ENCODE results near the gene EPHA3. TPM values are rescaled to one million over a fixed set of nuclear protein-coding genes. Genes with fewer than 3 reads are reported as not detected.

EPHA3 gene
- total RNA-seq, 2 experiments from 2014 or later, result not detected

- no peak overlapping the region for H3K4me3 Mint-ChIP-seq
- intact Hi-C loops (cut with micrococcal nuclease), result no loop called here
- POLR2A ChIA-PET, result no interaction called here
Measured at GRCh38 chr3:89405593-89405992, 298.2 kb downstream of the EPHA3 start.

GRCh38 chr3:89411201-89411600 is 303.8 kb downstream of the EPHA3 start:
- CTCF ChIA-PET, result no interaction called here
- intact Hi-C loops (cut with micrococcal nuclease), result no loop called here
- Mint-ChIP-seq H3K4me3 (no peak overlapping the region), H3K36me3 (no peaks in the 10 kb centered on the region), H3K27me3 (no peaks in the 10 kb centered on the region), H3K4me1 (ENCODE audit: low read depth) (no peaks in the 10 kb centered on the region), H3K9me3 (peaks cover 2% of the 10 kb centered on the region), H3K27ac (no peak overlapping the region)
- no peak for DNase-seq
- POLR2A ChIA-PET, result no interaction called here

More at GRCh38 chr3:89405593-89405992, 298.2 kb downstream of the EPHA3 start:
- CTCF ChIA-PET, result no interaction called here
- Mint-ChIP-seq H3K4me1 (ENCODE audit: low read depth) (no peaks in the 10 kb centered on the region), H3K9me3 (peaks cover 2% of the 10 kb centered on the region), H3K36me3 (no peaks in the 10 kb centered on the region), H3K27me3 (no peaks in the 10 kb centered on the region), H3K27ac (no peak overlapping the region)
- no peak for DNase-seq

DNA sequence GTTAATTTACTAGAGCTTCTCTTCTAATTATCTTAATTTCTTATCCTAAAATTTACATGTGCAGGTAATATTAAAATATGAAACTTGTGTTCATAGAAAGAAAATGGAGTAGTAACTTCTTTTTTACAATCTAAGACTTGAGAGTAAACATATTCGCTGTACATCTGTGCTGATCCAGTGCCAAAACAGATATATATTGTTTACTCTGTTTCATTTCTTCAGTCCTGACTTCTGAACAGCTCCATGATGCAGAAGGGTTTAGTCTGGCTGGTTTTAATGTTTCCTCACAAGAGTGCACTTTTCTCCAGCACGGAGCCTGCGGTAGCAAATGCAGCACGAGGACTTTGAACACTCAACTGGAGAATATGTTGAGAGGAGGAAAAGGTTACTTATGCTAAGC is 306.8 kb downstream of the EPHA3 start:
- H3K4me1 Mint-ChIP-seq (ENCODE audit: low read depth), result no peaks in the 10 kb centered on the region
- H3K36me3 Mint-ChIP-seq, result no peaks in the 10 kb centered on the region
- CTCF ChIA-PET, result no interaction called here
- no peak for DNase-seq
- POLR2A ChIA-PET, result no interaction called here
- no peak overlapping the region for H3K4me3 Mint-ChIP-seq
- no peaks in the 10 kb centered on the region for H3K9me3 Mint-ChIP-seq
- intact Hi-C loops (cut with micrococcal nuclease), result no loop called here
- H3K27me3 Mint-ChIP-seq, result no peaks in the 10 kb centered on the region
- no peak overlapping the region for H3K27ac Mint-ChIP-seq

- no peak overlapping the region for H3K27ac Mint-ChIP-seq
- H3K9me3 Mint-ChIP-seq, result peaks cover 7% of the 10 kb centered on the region
- ChIA-PET POLR2A (no interaction called here), CTCF (no interaction called here)
- intact Hi-C loops (cut with micrococcal nuclease), result no loop called here
- no peak for DNase-seq
- H3K4me1 Mint-ChIP-seq (ENCODE audit: low read depth), result no peaks in the 10 kb centered on the region
- H3K4me3 Mint-ChIP-seq, result no peak overlapping the region
- no peaks in the 10 kb centered on the region for H3K27me3 Mint-ChIP-seq
- no peaks in the 10 kb centered on the region for H3K36me3 Mint-ChIP-seq
Measured at GRCh38 chr3:89419647-89420241, 312.3 kb downstream of the EPHA3 start.

DNA sequence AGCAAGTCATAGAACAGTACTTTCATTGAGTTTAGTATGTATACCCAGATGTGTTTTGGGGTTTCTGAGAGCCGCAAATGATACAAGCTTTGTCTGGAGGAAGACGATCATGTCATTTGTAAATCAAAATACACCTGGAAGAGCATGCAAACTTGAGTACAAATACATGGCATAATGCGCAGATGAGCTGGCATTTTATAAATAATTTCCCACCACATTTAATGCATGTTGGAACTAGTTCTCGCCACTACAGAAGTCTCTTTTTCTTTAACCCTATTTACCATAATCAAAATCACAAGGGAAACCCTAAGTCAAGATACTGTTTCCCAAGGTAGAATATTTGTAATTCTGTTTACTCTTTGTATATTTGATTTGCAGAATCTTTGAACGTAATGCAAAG is 318.6 kb downstream of the EPHA3 start:
- Mint-ChIP-seq H3K9me3 (peaks cover 5% of the 10 kb centered on the region), H3K36me3 (no peaks in the 10 kb centered on the region), H3K4me1 (ENCODE audit: low read depth) (no peaks in the 10 kb centered on the region), H3K27ac (no peak overlapping the region), H3K4me3 (no peak overlapping the region), H3K27me3 (no peaks in the 10 kb centered on the region)
- CTCF ChIA-PET, result no interaction called here
- DNase-seq, result no peak
- intact Hi-C loops (cut with micrococcal nuclease), result no loop called here
- POLR2A ChIA-PET, result no interaction called here

DNA sequence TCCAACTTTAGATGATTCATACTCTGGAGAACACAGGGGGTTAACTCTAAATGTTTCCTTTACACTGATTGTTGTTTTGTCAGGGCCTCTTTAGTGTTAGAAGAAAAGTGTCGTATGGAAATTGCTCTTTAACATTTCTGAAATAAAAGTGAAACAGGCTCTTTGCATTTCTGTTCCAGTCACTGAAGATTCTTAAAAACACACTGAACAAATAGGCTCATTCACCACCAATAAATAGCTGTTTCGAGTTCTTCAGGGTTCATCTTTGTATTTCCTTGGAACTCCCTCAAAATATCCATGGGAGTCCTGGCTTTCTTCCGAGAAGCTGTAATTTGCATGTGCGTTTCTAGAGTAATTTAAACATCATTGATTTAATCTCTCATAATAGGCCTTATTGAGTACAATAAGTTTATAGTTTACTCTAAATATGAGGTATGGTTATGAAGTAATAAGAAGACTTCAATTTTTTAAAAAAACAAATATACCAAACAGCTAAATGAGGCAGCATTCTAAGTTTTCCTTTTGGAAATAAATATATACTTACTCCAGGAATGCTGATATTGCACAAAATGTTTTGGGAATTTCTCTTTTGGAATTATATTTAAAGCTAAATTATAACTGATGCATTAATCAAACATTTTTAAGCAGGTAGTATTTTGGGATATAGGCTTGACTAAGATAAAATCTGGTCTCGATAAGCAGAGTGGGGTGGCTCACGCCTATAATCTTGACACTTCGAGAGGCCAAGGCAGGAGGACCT is 327.4 kb downstream of the EPHA3 start:
- H3K9me3 Mint-ChIP-seq, result peaks cover 2% of the 10 kb centered on the region
- H3K27me3 Mint-ChIP-seq, result no peaks in the 10 kb centered on the region
- DNase-seq, result no peak
- no peaks in the 10 kb centered on the region for H3K36me3 Mint-ChIP-seq
- ChIA-PET CTCF (no interaction called here), POLR2A (no interaction called here)
- no peak overlapping the region for H3K4me3 Mint-ChIP-seq
- intact Hi-C loops (cut with micrococcal nuclease), result no loop called here
- H3K27ac Mint-ChIP-seq, result no peak overlapping the region
- no peaks in the 10 kb centered on the region for H3K4me1 Mint-ChIP-seq (ENCODE audit: low read depth)

DNA sequence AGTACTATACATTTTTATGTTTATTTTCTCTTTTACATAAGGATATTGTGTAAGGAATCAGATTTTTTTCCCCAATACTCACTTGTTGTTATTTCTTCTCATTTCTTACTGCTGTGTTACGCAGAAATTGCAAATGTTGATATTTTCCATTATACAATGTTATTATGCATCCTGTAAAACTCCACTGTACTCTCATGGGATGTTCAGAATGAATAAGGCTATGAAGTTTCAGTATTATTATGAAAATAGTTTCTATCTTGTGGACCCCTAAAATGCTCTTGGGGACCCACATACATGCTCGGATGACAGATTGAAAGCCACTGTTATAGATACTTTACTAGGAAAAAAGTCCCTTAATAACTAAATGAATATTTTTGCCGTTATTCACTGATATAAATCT is 329.4 kb downstream of the EPHA3 start:
- Mint-ChIP-seq H3K27ac (no peak overlapping the region), H3K4me3 (no peak overlapping the region), H3K27me3 (no peaks in the 10 kb centered on the region), H3K4me1 (ENCODE audit: low read depth) (no peaks in the 10 kb centered on the region), H3K36me3 (no peaks in the 10 kb centered on the region), H3K9me3 (peaks cover 2% of the 10 kb centered on the region)
- ChIA-PET POLR2A (no interaction called here), CTCF (no interaction called here)
- intact Hi-C loops (cut with micrococcal nuclease), result no loop called here
- no peak for DNase-seq

GRCh38 chr3:89440386-89440785 is 333.0 kb downstream of the EPHA3 start:
- Mint-ChIP-seq H3K36me3 (no peaks in the 10 kb centered on the region), H3K27me3 (no peaks in the 10 kb centered on the region), H3K27ac (no peak overlapping the region), H3K4me3 (no peak overlapping the region), H3K4me1 (ENCODE audit: low read depth) (no peaks in the 10 kb centered on the region), H3K9me3 (peaks cover 8% of the 10 kb centered on the region)
- ChIA-PET CTCF (no interaction called here), POLR2A (no interaction called here)
- DNase-seq, result no peak
- intact Hi-C loops (cut with micrococcal nuclease), result no loop called here

- CTCF ChIA-PET, result no interaction called here
- POLR2A ChIA-PET, result no interaction called here
- peaks cover 11% of the 10 kb centered on the region for H3K9me3 Mint-ChIP-seq
- no peak for DNase-seq
- H3K4me3 Mint-ChIP-seq, result no peak overlapping the region
- no peaks in the 10 kb centered on the region for H3K4me1 Mint-ChIP-seq (ENCODE audit: low read depth)
- H3K27me3 Mint-ChIP-seq, result no peaks in the 10 kb centered on the region
- H3K27ac Mint-ChIP-seq, result no peak overlapping the region
- H3K36me3 Mint-ChIP-seq, result no peaks in the 10 kb centered on the region
- intact Hi-C loops (cut with micrococcal nuclease), result no loop called here
Measured at GRCh38 chr3:89441141-89441540, 333.7 kb downstream of the EPHA3 start.

DNA sequence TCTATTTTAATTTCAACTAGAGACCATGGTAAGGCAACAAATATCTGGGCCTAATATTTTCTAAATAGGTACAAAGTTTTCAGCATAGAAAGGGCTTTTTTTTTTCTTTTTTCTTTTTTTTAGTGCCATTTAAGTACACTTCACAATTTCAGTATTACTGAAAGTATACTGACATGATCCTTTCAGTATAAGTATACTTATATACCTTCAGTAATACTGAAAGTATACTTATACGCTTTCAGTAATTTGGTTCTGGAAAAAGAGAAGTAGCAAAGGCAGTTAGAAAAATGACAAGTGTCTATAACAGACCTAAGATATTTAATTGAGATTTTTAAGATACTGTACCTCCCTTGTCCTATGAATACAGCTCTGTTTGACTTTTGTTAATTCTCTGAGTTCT is 339.2 kb downstream of the EPHA3 start:
- CTCF ChIA-PET, result no interaction called here
- POLR2A ChIA-PET, result no interaction called here
- intact Hi-C loops (cut with micrococcal nuclease), result no loop called here

GRCh38 chr3:89447243-89447642 is 339.8 kb downstream of the EPHA3 start:
- CTCF ChIA-PET, result no interaction called here
- DNase-seq, result no peak
- Mint-ChIP-seq H3K27me3 (no peaks in the 10 kb centered on the region), H3K4me1 (ENCODE audit: low read depth) (no peaks in the 10 kb centered on the region), H3K4me3 (no peak overlapping the region), H3K9me3 (peaks cover 23% of the 10 kb centered on the region), H3K36me3 (no peaks in the 10 kb centered on the region), H3K27ac (no peak overlapping the region)
- POLR2A ChIA-PET, result no interaction called here
- intact Hi-C loops (cut with micrococcal nuclease), result no loop called here

More for the DNA sequence above, 339.2 kb downstream of the EPHA3 start:
- Mint-ChIP-seq H3K4me1 (ENCODE audit: low read depth) (no peaks in the 10 kb centered on the region), H3K4me3 (no peak overlapping the region), H3K27ac (no peak overlapping the region), H3K9me3 (peaks cover 24% of the 10 kb centered on the region), H3K27me3 (no peaks in the 10 kb centered on the region), H3K36me3 (no peaks in the 10 kb centered on the region)
- no peak for DNase-seq

DNA sequence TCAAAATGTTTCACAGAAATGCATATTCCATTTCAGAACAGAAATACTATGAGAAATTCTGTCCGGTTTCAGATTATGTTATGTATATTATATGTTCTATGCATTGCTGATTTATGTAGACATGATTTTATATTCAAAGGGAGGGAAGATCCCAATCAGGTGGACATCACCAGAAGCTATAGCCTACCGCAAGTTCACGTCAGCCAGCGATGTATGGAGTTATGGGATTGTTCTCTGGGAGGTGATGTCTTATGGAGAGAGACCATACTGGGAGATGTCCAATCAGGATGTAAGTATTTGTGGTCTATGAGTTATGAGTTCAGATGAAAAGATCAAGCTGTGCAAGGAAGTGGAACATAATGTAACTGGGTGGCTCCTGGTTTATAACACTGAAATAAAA is 341.7 kb downstream of the EPHA3 start:
- peaks cover 18% of the 10 kb centered on the region for H3K9me3 Mint-ChIP-seq
- ChIA-PET CTCF (no interaction called here), POLR2A (no interaction called here)
- intact Hi-C loops (cut with micrococcal nuclease), result no loop called here
- no peak overlapping the region for H3K27ac Mint-ChIP-seq
- H3K4me3 Mint-ChIP-seq, result no peak overlapping the region
- no peaks in the 10 kb centered on the region for H3K27me3 Mint-ChIP-seq
- H3K36me3 Mint-ChIP-seq, result no peaks in the 10 kb centered on the region
- no peaks in the 10 kb centered on the region for H3K4me1 Mint-ChIP-seq (ENCODE audit: low read depth)
- DNase-seq, result no peak

GRCh38 chr3:89452066-89452465 is 344.6 kb downstream of the EPHA3 start:
- Mint-ChIP-seq H3K36me3 (no peaks in the 10 kb centered on the region), H3K4me3 (no peak overlapping the region), H3K9me3 (peaks cover 22% of the 10 kb centered on the region), H3K4me1 (ENCODE audit: low read depth) (no peaks in the 10 kb centered on the region), H3K27ac (no peak overlapping the region), H3K27me3 (no peaks in the 10 kb centered on the region)
- intact Hi-C loops (cut with micrococcal nuclease), result no loop called here
- POLR2A ChIA-PET, result no interaction called here
- no peak for DNase-seq
- CTCF ChIA-PET, result no interaction called here

Measured in activated CD4-positive, alpha-beta memory T cell treated with anti-CD3 and anti-CD28 coated beads for 36 hours (primary cell).